Thoracic aorta (tissue), 2 donors: ENCODE data around the gene HFE. TPM values are rescaled to one million over a fixed set of nuclear protein-coding genes. Genes with fewer than 3 reads are reported as not detected.
"Not testable (repeated sequence)": the region's sequence is repeated elsewhere in the genome, so short reads cannot be mapped to it uniquely, and the experiment has no call there.

Source experiments
- ATAC-seq: fragments of 150-250 bp; one replicate; pipeline ENCODE4 v1.8.0; 2017; ENCODE audit warnings: low read depth; ENCODE audit not compliant: insufficient number of reproducible peaks, low FRiP score
- DNase-seq: peaks from one replicate; pipeline ENCODE4 v3.0.0-alpha.2; 2020; ENCODE audit warnings: low spot score
- H3K27ac ChIP-seq, 2 donors: fragments of 200-600 bp; sonication (generic); 1 replicate in 1 of 2; 2 replicates in 1 of 2; pipeline ENCODE4 v1.5.1; 2016; ENCODE audit warnings: mild to moderate bottlenecking in 2 of 2, moderate library complexity in 2 of 2
- H3K27me3 ChIP-seq: fragments of 200-600 bp; sonication (generic); replicated peaks from 2 replicates; pipeline ENCODE4 v1.6.0; 2016; ENCODE audit warnings: mild to moderate bottlenecking; ENCODE audit not compliant: insufficient read depth
- H3K36me3 ChIP-seq: fragments of 200-600 bp; sonication (generic); one replicate; pipeline ENCODE4 v1.5.1; 2016
- H3K4me1 ChIP-seq, 2 donors: fragments of 200-600 bp; sonication (generic); 1 replicate in 1 of 2; 2 replicates in 1 of 2; pipeline versions ENCODE4 v1.5.1 to v1.6.0; 2016; ENCODE audit warnings: low read depth in 2 of 2, mild to moderate bottlenecking in 1 of 2; ENCODE audit not compliant: control insufficient read depth in 1 of 2
- H3K4me3 ChIP-seq: fragments of 200-600 bp; sonication (generic); 2 replicates; pipeline ENCODE4 v1.5.1; 2016; ENCODE audit warnings: mild to moderate bottlenecking
- H3K9me3 ChIP-seq: fragments of 200-600 bp; sonication (generic); 2 replicates; pipeline ENCODE4 v1.5.1; 2016
- total RNA-seq, 2 donors: library from RNA; depleted of rRNA; stranded (reverse); fragments of >200 nt; gene quantifications; one replicate each; pipeline versions ENCODE4 v1.1.0 to v1.2.3, GENCODE V29; 2016
- TF ChIP-seq, protein P1 (sequence below): fragments of 200-600 bp; sonication (generic); IDR thresholded peaks from one replicate; pipeline ENCODE4 v1.5.1; 2019; ENCODE audit warnings: antibody characterized with exemption

HFE gene
- total RNA-seq, 2 donors from 2014 or later = 8.7 to 10.1 TPM

DNA sequence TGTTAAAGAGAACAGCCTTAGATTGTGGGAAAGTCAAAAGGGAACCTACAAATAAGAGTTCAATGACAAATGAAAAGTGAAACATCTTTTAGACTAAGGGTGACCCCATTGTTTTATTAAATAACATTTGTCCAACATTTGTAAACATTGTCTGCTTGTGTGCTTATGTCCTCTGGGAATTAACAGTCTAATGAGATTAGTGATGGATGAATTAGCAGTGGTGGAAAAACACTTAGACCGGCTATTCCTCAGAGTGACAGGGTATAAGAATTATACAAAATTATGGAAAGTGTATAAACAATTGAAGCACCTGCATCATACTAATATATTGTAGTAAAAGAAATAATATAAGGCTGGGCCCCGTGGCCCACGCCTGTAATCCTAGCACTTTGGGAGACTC lies 29.3 kb upstream of the HFE start:
- no peak overlapping the region for H3K4me3 ChIP-seq
- no peak for DNase-seq
- H3K4me1 ChIP-seq = peaks cover 0 to 9% of the 10 kb centered on the region in 2 donors
- TF ChIP-seq, protein P1, sequence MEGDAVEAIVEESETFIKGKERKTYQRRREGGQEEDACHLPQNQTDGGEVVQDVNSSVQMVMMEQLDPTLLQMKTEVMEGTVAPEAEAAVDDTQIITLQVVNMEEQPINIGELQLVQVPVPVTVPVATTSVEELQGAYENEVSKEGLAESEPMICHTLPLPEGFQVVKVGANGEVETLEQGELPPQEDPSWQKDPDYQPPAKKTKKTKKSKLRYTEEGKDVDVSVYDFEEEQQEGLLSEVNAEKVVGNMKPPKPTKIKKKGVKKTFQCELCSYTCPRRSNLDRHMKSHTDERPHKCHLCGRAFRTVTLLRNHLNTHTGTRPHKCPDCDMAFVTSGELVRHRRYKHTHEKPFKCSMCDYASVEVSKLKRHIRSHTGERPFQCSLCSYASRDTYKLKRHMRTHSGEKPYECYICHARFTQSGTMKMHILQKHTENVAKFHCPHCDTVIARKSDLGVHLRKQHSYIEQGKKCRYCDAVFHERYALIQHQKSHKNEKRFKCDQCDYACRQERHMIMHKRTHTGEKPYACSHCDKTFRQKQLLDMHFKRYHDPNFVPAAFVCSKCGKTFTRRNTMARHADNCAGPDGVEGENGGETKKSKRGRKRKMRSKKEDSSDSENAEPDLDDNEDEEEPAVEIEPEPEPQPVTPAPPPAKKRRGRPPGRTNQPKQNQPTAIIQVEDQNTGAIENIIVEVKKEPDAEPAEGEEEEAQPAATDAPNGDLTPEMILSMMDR = no peak
- no peaks in the 10 kb centered on the region for H3K9me3 ChIP-seq
- no peaks in the 10 kb centered on the region for H3K27me3 ChIP-seq
- no peak for ATAC-seq
- no peak overlapping the region for H3K27ac ChIP-seq
- no peaks in the 10 kb centered on the region for H3K36me3 ChIP-seq

DNA sequence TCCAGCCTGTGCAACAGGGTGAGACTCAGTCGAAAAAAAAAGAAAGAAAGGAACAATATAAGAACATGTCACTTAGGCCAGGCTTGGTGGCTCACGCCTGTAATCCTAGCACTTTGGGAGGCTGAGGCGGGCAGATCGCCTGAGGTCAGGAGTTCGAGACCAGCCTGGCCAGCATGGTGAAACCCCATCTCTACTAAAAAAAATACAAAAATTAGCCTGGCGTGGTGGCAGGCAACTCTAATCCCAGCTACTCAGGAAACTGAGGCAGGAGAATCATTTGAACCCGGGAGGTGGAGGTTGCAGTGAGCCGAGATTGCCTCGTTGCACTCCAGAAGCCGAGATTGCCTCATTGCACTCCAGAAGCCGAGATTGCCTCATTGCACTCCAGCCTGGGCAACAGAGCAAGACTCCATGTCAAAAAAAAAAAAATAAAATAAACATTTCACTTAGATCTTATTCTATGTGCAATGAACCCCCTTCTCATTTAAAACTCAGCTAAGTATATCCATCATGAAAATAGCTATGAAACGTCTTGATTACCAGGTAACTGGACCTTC lies 28.7 kb upstream of the HFE start:
- not testable (repeated sequence) for ATAC-seq, DNase-seq

GRCh38 chr6:26059941-26060340 lies 27.3 kb upstream of the HFE start:
- Histone ChIP-seq H3K4me3 (no peak overlapping the region), H3K36me3 (no peaks in the 10 kb centered on the region), H3K27ac (no peak overlapping the region), H3K4me1 (no peaks in the 10 kb centered on the region), H3K27me3 (no peaks in the 10 kb centered on the region), H3K9me3 (no peaks in the 10 kb centered on the region)
- ATAC-seq = no peak
- TF ChIP-seq, protein P1 = no peak
- no peak for DNase-seq

More for the DNA sequence above, 28.7 kb upstream of the HFE start:
- H3K27ac ChIP-seq, H3K9me3 ChIP-seq, H3K27me3 ChIP-seq, H3K36me3 ChIP-seq, H3K4me1 ChIP-seq, H3K4me3 ChIP-seq: not testable (repeated sequence)

DNA sequence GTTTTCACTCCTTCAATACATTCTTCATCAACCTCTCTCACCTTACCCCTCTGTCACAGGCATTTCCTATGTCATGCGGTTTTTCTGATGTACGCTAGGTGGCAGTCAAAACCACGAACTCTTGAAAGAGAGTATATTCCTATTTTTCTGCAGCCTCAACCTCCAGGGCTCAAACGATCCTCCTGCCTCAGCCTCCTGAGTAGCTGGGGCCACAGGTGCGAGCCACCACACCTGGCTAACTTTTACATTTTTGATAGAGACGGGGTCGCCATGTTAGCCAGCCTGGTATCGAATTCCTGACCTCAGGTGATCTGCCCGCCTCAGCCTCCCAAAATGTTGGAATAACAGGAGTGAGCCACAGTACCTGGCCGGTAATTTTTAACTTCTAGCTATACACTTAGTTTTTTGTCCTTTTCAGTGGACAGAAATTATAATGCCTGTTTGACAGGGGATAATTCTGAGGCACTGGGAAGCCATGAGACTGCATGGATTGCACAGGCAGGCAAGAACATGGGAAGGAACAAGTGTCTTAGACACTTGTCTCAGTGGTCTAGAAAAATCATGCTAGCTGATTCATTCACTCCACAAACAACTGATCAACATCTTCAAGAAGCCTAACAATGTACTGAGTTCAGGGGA lies 22.5 kb upstream of the HFE start:
- Histone ChIP-seq H3K4me3 (no peak overlapping the region), H3K36me3 (no peaks in the 10 kb centered on the region), H3K27ac (no peak overlapping the region), H3K9me3 (no peaks in the 10 kb centered on the region), H3K27me3 (no peaks in the 10 kb centered on the region), H3K4me1 (no peaks in the 10 kb centered on the region)
- no peak for DNase-seq
- no peak for ATAC-seq
- TF ChIP-seq, protein P1 = peak; percentile 73

GRCh38 chr6:26065952-26066380 lies 21.3 kb upstream of the HFE start:
- peak; percentile 79 for ATAC-seq
- peak overlapping the region; percentile 31 for H3K4me3 ChIP-seq
- DNase-seq = peak; percentile 14
- no peaks in the 10 kb centered on the region for H3K27me3 ChIP-seq
- H3K4me1 ChIP-seq = no peaks in the 10 kb centered on the region
- H3K36me3 ChIP-seq = no peaks in the 10 kb centered on the region
- no peaks in the 10 kb centered on the region for H3K9me3 ChIP-seq
- TF ChIP-seq, protein P1 = peak; percentile 71
- H3K27ac ChIP-seq = no peak overlapping the region
